Esophagus (tissue), 2 donors: ENCODE results near the gene ELF2. TPM values are rescaled to one million over a fixed set of nuclear protein-coding genes. Genes with fewer than 3 reads are reported as not detected.
"Not testable (repeated sequence)": the region's sequence is repeated elsewhere in the genome, so short reads cannot be mapped to it uniquely, and the experiment has no call there.

Source experiments
- H3K27ac ChIP-seq, 2 donors: one replicate each; pipeline ENCODE4 v1.5.1; 2013; ENCODE audit warnings: low read depth in 2 of 2, mild to moderate bottlenecking in 2 of 2, inconsistent platforms in 1 of 2, low read length in 1 of 2, moderate library complexity in 1 of 2
- H3K27me3 ChIP-seq, 2 donors: one replicate each; pipeline ENCODE4 v1.6.1; 2013; ENCODE audit warnings: low read length in 2 of 2, control low read depth in 1 of 2, mild to moderate bottlenecking in 1 of 2; ENCODE audit not compliant: insufficient read depth in 2 of 2, control insufficient read depth in 1 of 2
- H3K36me3 ChIP-seq, 2 donors: one replicate each; pipeline ENCODE4 v1.6.1; 2013; ENCODE audit warnings: low read length in 1 of 2; ENCODE audit not compliant: control insufficient read depth in 2 of 2, insufficient read depth in 2 of 2
- H3K4me1 ChIP-seq, 2 donors: one replicate each; pipeline ENCODE4 v1.6.1; 2013; ENCODE audit warnings: low read length in 1 of 2; ENCODE audit not compliant: control insufficient read depth in 2 of 2, insufficient read depth in 2 of 2
- H3K4me3 ChIP-seq, 2 donors: one replicate each; pipeline ENCODE4 v1.5.1; 2013; ENCODE audit warnings: low read length in 2 of 2, mild to moderate bottlenecking in 2 of 2, low read depth in 1 of 2, moderate library complexity in 1 of 2
- H3K9me3 ChIP-seq, 2 donors: one replicate each; pipeline ENCODE4 v1.6.1; 2013; ENCODE audit warnings: mild to moderate bottlenecking in 2 of 2, low read depth in 1 of 2, low read length in 1 of 2, moderate library complexity in 1 of 2; ENCODE audit not compliant: control insufficient read depth in 2 of 2, insufficient read depth in 1 of 2
- WGBS, 2 donors: extraction: QIAGEN DNeasy Blood & Tissue Kit; methylation state at CpG; one replicate each; pipeline ENCODE4 v1.1.7; 2013; 5-methylcytosine and 5-hydroxymethylcytosine counted together
- polyA plus RNA-seq, 2 donors: library from polyadenylated mRNA; stranded (reverse); fragments of 200-250 nt; gene quantifications; one replicate each; pipeline ENCODE4 v1.2.3, GENCODE V29; 2013
- donor health status: healthy with polysubstance abuse.
- donor health status: Bipolar disorder and iron deficiency.

ELF2 gene
- polyA plus RNA-seq, 2 donors: 12.4 to 13.6 TPM

- 77 to 80% methylated on average over 4 of the region's 4 CpGs for WGBS, 2 donors
- not testable (repeated sequence) for H3K4me1 ChIP-seq, H3K4me3 ChIP-seq, H3K27me3 ChIP-seq, H3K9me3 ChIP-seq, H3K27ac ChIP-seq
- peaks cover 0 to 11% of the 10 kb centered on the region in 2 donors for H3K36me3 ChIP-seq
These were observed 118.0 kb downstream of the ELF2 start for GRCh38 chr4:139059026-139059425.

- WGBS, 2 donors: 25 to 27% methylated on average over 1 of the region's 1 CpG
- Histone ChIP-seq H3K9me3 (no peaks in the 10 kb centered on the region), H3K4me3 (no peak overlapping the region), H3K36me3 (peaks cover 0 to 8% of the 10 kb centered on the region in 2 donors), H3K27me3 (no peaks in the 10 kb centered on the region), H3K27ac (no peak overlapping the region), H3K4me1 (no peaks in the 10 kb centered on the region)
These were observed 122.1 kb downstream of the ELF2 start for GRCh38 chr4:139054791-139055505.

GRCh38 chr4:139053909-139054308 lies 123.1 kb downstream of the ELF2 start:
- H3K27ac ChIP-seq: no peak overlapping the region
- peaks cover 0 to 3% of the 10 kb centered on the region in 2 donors for H3K36me3 ChIP-seq
- H3K4me1 ChIP-seq: no peaks in the 10 kb centered on the region
- H3K27me3 ChIP-seq: no peaks in the 10 kb centered on the region
- WGBS, 2 donors: 85 to 92% methylated on average over 1 of the region's 1 CpG
- H3K4me3 ChIP-seq: no peak overlapping the region
- no peaks in the 10 kb centered on the region for H3K9me3 ChIP-seq

GRCh38 chr4:139050446-139050845 lies 126.6 kb downstream of the ELF2 start:
- H3K4me1 ChIP-seq: no peaks in the 10 kb centered on the region
- no peaks in the 10 kb centered on the region for H3K36me3 ChIP-seq
- 92 to 96% methylated on average over 2 of the region's 2 CpGs for WGBS, 2 donors
- H3K9me3 ChIP-seq: no peaks in the 10 kb centered on the region
- no peaks in the 10 kb centered on the region for H3K27me3 ChIP-seq
- no peak overlapping the region for H3K27ac ChIP-seq
- no peak overlapping the region for H3K4me3 ChIP-seq

- Histone ChIP-seq H3K4me1 (no peaks in the 10 kb centered on the region), H3K36me3 (peaks cover 2 to 7% of the 10 kb centered on the region in 2 donors), H3K27me3 (no peaks in the 10 kb centered on the region), H3K9me3 (no peaks in the 10 kb centered on the region), H3K4me3 (no peak overlapping the region), H3K27ac (no peak overlapping the region)
- WGBS, 2 donors: 77 to 82% methylated on average over 3 of the region's 3 CpGs
These were observed 129.0 kb downstream of the ELF2 start for GRCh38 chr4:139048026-139048425.

GRCh38 chr4:139044291-139044690 lies 132.7 kb downstream of the ELF2 start:
- Histone ChIP-seq H3K36me3 (peaks cover 4 to 8% of the 10 kb centered on the region in 2 donors), H3K4me3 (no peak overlapping the region), H3K27ac (no peak overlapping the region), H3K9me3 (no peaks in the 10 kb centered on the region), H3K4me1 (no peaks in the 10 kb centered on the region), H3K27me3 (no peaks in the 10 kb centered on the region)
- 84 to 87% methylated on average over 2 of the region's 2 CpGs for WGBS, 2 donors

- Histone ChIP-seq H3K36me3 (peaks cover 4 to 8% of the 10 kb centered on the region in 2 donors), H3K27me3 (no peaks in the 10 kb centered on the region), H3K4me3 (no peak overlapping the region), H3K9me3 (no peaks in the 10 kb centered on the region), H3K4me1 (no peaks in the 10 kb centered on the region), H3K27ac (peak overlapping the region in 1 of 2 donors; percentile 24)
- WGBS, 2 donors: 66 to 72% methylated on average over 10 of the region's 10 CpGs
These were observed 134.0 kb downstream of the ELF2 start for GRCh38 chr4:139042981-139043460.

- WGBS, 2 donors: 61 to 82% methylated on average over 1 of the region's 1 CpG
- Histone ChIP-seq H3K36me3 (peaks cover 4% of the 10 kb centered on the region in 2 donors), H3K4me1 (no peaks in the 10 kb centered on the region)
These were observed 138.1 kb downstream of the ELF2 start for GRCh38 chr4:139038874-139039443.

GRCh38 chr4:139036885-139037284 lies 140.1 kb downstream of the ELF2 start:
- no peak overlapping the region for H3K27ac ChIP-seq
- H3K9me3 ChIP-seq: no peaks in the 10 kb centered on the region
- no peaks in the 10 kb centered on the region for H3K4me1 ChIP-seq
- H3K4me3 ChIP-seq: no peak overlapping the region
- WGBS, 2 donors: 71 to 86% methylated on average over 2 of the region's 2 CpGs
- no peaks in the 10 kb centered on the region for H3K36me3 ChIP-seq
- H3K27me3 ChIP-seq: no peaks in the 10 kb centered on the region

More at GRCh38 chr4:139038874-139039443, 138.1 kb downstream of the ELF2 start:
- H3K27me3 ChIP-seq: no peaks in the 10 kb centered on the region
- no peak overlapping the region for H3K27ac ChIP-seq
- H3K9me3 ChIP-seq: no peaks in the 10 kb centered on the region
- no peak overlapping the region for H3K4me3 ChIP-seq

GRCh38 chr4:139035650-139036049 lies 141.4 kb downstream of the ELF2 start:
- Histone ChIP-seq H3K36me3 (no peaks in the 10 kb centered on the region), H3K27me3 (no peaks in the 10 kb centered on the region), H3K4me1 (no peaks in the 10 kb centered on the region), H3K9me3 (no peaks in the 10 kb centered on the region), H3K4me3 (no peak overlapping the region), H3K27ac (no peak overlapping the region)
- WGBS, 2 donors: 87 to 91% methylated on average over 5 of the region's 5 CpGs
